SK-N-SH treated with all-trans-retinoic acid at 6 μM for 48 hours (cell line): Measurements from ENCODE around the gene LAMB3.

ENCODE experiments used
- ARNTL ChIP-seq: fragments of 450-650 bp; formaldehyde crosslinking; IDR thresholded peaks from 2 replicates; pipeline ENCODE4 v1.5.0; 2020; ENCODE audit warnings: low read depth, mild to moderate bottlenecking, moderate library complexity, borderline replicate concordance
- BACH2 ChIP-seq: fragments of 250-450 bp; sonication (Bioruptor Pico); IDR thresholded peaks from 2 replicates; pipeline ENCODE4 v1.9.0; 2021; ENCODE audit warnings: mild to moderate bottlenecking, borderline replicate concordance
- CSDC2 ChIP-seq: fragments of 250-450 bp; sonication (Bioruptor Pico); IDR thresholded peaks from 2 replicates; pipeline ENCODE4 v1.5.0; 2020; ENCODE audit warnings: mild to moderate bottlenecking, moderate library complexity
- OSR1 ChIP-seq: fragments of 250-450 bp; sonication (Bioruptor Pico); IDR thresholded peaks from 2 replicates; pipeline ENCODE4 v1.8.0; 2022; ENCODE audit warnings: moderate library complexity, mild to moderate bottlenecking, inconsistent platforms
- TCF4 ChIP-seq: fragments of 250-450 bp; sonication (Bioruptor Pico); IDR thresholded peaks from 2 replicates; pipeline ENCODE4 v1.8.0; 2021; ENCODE audit warnings: mild to moderate bottlenecking, moderate library complexity, borderline replicate concordance
- TOX ChIP-seq: fragments of 250-450 bp; sonication (Bioruptor Pico); IDR thresholded peaks from 2 replicates; pipeline ENCODE4 v1.8.0; 2021; ENCODE audit warnings: mild to moderate bottlenecking, moderate library complexity, borderline replicate concordance
- ZC3H10 ChIP-seq: fragments of 250-450 bp; sonication (Bioruptor Pico); IDR thresholded peaks from 2 replicates; pipeline ENCODE4 v1.5.1; 2021; ENCODE audit warnings: mild to moderate bottlenecking, moderate library complexity
- ZFP3 ChIP-seq: fragments of 250-450 bp; sonication (Bioruptor Pico); IDR thresholded peaks from 2 replicates; pipeline ENCODE4 v1.5.0; 2020; ENCODE audit warnings: mild to moderate bottlenecking, moderate library complexity
- ZFP30 ChIP-seq: fragments of 450-650 bp; formaldehyde crosslinking; IDR thresholded peaks from 2 replicates; pipeline ENCODE4 v1.5.0; 2022; ENCODE audit warnings: mild to moderate bottlenecking, moderate library complexity
- ZNF70 ChIP-seq: fragments of 450-650 bp; formaldehyde crosslinking; IDR thresholded peaks from 2 replicates; pipeline ENCODE4 v1.5.0; 2020; ENCODE audit warnings: mild to moderate bottlenecking, moderate library complexity
- TF ChIP-seq, protein P1 (sequence below): fragments of 250-450 bp; sonication (Bioruptor Pico); IDR thresholded peaks from 2 replicates; pipeline ENCODE4 v1.8.0; 2021; ENCODE audit warnings: low read depth, mild to moderate bottlenecking, moderate library complexity, borderline replicate concordance
- TF ChIP-seq, protein P2 (sequence below): fragments of 250-450 bp; sonication (Bioruptor Pico); IDR thresholded peaks from 2 replicates; pipeline ENCODE4 v1.5.0; 2020; ENCODE audit warnings: mild to moderate bottlenecking, moderate library complexity
- TF ChIP-seq, protein P3 (sequence below): fragments of 250-450 bp; sonication (Bioruptor Pico); IDR thresholded peaks from 2 replicates; pipeline ENCODE4 v1.8.0; 2020; ENCODE audit warnings: mild to moderate bottlenecking, moderate library complexity, borderline replicate concordance

DNA sequence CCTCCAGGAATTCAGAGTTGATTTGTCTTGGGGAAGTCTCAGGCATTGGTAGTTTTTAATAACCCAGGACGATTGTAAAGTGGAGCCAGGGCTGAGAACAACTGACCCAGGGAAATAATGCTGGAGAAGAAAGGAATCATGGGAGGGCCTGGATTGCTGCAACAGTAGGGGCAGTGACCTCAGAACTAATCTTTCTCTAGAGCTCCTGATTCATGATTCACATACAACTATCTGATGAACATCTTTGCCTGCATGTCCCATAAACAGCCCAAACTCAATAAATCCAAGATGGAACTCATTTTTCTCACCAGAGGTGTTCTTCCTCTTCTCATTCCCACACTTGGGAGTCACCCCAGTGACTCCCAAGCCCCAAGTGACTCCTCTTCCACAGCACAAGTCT lies 14.9 kb upstream of the LAMB3 start:
- TF ChIP-seq, protein P1, sequence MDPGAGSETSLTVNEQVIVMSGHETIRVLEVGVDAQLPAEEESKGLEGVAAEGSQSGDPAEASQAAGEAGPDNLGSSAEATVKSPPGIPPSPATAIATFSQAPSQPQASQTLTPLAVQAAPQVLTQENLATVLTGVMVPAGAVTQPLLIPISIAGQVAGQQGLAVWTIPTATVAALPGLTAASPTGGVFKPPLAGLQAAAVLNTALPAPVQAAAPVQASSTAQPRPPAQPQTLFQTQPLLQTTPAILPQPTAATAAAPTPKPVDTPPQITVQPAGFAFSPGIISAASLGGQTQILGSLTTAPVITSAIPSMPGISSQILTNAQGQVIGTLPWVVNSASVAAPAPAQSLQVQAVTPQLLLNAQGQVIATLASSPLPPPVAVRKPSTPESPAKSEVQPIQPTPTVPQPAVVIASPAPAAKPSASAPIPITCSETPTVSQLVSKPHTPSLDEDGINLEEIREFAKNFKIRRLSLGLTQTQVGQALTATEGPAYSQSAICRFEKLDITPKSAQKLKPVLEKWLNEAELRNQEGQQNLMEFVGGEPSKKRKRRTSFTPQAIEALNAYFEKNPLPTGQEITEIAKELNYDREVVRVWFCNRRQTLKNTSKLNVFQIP (CRISPR knock-in tag) = no peak
- TF ChIP-seq ARNTL (CRISPR knock-in tag) (no peak), ZFP3 (CRISPR knock-in tag) (no peak), BACH2 (CRISPR knock-in tag) (no peak), ZFP30 (CRISPR knock-in tag) (no peak), ZC3H10 (CRISPR knock-in tag) (no peak), OSR1 (no peak), TOX (CRISPR knock-in tag) (no peak), CSDC2 (CRISPR knock-in tag) (no peak), TCF4 (CRISPR knock-in tag) (no peak), ZNF70 (no peak)
- TF ChIP-seq, protein P2, sequence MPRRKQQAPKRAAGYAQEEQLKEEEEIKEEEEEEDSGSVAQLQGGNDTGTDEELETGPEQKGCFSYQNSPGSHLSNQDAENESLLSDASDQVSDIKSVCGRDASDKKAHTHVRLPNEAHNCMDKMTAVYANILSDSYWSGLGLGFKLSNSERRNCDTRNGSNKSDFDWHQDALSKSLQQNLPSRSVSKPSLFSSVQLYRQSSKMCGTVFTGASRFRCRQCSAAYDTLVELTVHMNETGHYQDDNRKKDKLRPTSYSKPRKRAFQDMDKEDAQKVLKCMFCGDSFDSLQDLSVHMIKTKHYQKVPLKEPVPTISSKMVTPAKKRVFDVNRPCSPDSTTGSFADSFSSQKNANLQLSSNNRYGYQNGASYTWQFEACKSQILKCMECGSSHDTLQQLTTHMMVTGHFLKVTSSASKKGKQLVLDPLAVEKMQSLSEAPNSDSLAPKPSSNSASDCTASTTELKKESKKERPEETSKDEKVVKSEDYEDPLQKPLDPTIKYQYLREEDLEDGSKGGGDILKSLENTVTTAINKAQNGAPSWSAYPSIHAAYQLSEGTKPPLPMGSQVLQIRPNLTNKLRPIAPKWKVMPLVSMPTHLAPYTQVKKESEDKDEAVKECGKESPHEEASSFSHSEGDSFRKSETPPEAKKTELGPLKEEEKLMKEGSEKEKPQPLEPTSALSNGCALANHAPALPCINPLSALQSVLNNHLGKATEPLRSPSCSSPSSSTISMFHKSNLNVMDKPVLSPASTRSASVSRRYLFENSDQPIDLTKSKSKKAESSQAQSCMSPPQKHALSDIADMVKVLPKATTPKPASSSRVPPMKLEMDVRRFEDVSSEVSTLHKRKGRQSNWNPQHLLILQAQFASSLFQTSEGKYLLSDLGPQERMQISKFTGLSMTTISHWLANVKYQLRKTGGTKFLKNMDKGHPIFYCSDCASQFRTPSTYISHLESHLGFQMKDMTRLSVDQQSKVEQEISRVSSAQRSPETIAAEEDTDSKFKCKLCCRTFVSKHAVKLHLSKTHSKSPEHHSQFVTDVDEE = no peak
- TF ChIP-seq, protein P3, sequence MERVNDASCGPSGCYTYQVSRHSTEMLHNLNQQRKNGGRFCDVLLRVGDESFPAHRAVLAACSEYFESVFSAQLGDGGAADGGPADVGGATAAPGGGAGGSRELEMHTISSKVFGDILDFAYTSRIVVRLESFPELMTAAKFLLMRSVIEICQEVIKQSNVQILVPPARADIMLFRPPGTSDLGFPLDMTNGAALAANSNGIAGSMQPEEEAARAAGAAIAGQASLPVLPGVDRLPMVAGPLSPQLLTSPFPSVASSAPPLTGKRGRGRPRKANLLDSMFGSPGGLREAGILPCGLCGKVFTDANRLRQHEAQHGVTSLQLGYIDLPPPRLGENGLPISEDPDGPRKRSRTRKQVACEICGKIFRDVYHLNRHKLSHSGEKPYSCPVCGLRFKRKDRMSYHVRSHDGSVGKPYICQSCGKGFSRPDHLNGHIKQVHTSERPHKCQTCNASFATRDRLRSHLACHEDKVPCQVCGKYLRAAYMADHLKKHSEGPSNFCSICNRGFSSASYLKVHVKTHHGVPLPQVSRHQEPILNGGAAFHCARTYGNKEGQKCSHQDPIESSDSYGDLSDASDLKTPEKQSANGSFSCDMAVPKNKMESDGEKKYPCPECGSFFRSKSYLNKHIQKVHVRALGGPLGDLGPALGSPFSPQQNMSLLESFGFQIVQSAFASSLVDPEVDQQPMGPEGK (CRISPR knock-in tag) = no peak
